ENCODE results near the gene KMT2C.

- no peak for TF ChIP-seq CTCF (IDR thresholded peaks at IDR 0.05 in 4 of 5, conservative IDR thresholded peaks at IDR 0.05 in 1 of 5)
- no peak for TF ChIP-seq POLR2A (IDR thresholded peaks at IDR 0.05)
Observed at GRCh38 chr7:152121432-152121831, 314.4 kb downstream of the KMT2C start.

Measured in gastrocnemius medialis (tissue), 4 donors.